NT2/D1 (cell line): ENCODE measurements around the gene PDZRN3.

Experiments
- DNase-seq: peaks from one replicate; pipeline ENCODE4 v3.0.0-alpha.2; 2011; ENCODE audit warnings: low read depth, low spot score
- H3K27me3 ChIP-seq: 2 replicates; pipeline ENCODE4 v1.6.0; 2011; ENCODE audit warnings: mild to moderate bottlenecking; ENCODE audit not compliant: insufficient read length, insufficient read depth
- H3K36me3 ChIP-seq: 2 replicates; pipeline ENCODE4 v1.6.1; 2011; ENCODE audit warnings: mild to moderate bottlenecking, low read length, mixed read lengths; ENCODE audit not compliant: insufficient read depth, insufficient read length
- H3K4me1 ChIP-seq: 2 replicates; pipeline ENCODE4 v1.5.1; 2011; ENCODE audit not compliant: insufficient read depth, insufficient read length
- H3K4me3 ChIP-seq: 2 replicates; pipeline ENCODE4 v1.5.1; 2011; ENCODE audit warnings: low read depth; ENCODE audit not compliant: insufficient read length
- H3K9ac ChIP-seq: 2 replicates; pipeline ENCODE4 v1.6.0; 2011; ENCODE audit warnings: low read depth; ENCODE audit not compliant: insufficient read length
- H3K9me3 ChIP-seq: 2 replicates; pipeline ENCODE4 v1.5.1; 2011; ENCODE audit warnings: mild to moderate bottlenecking, low read length; ENCODE audit not compliant: insufficient read depth
- SUZ12 ChIP-seq: IDR thresholded peaks from 2 replicates; pipeline ENCODE4 v1.6.1; 2011; ENCODE audit not compliant: insufficient read length, insufficient read depth; ENCODE audit errors: extremely low read depth
- YY1 ChIP-seq: IDR thresholded peaks from 2 replicates; pipeline ENCODE4 v1.6.1; 2011; ENCODE audit not compliant: insufficient read length, insufficient read depth
- ZNF274 ChIP-seq: IDR thresholded peaks from 2 replicates; pipeline ENCODE4 v1.6.1; 2011; ENCODE audit warnings: mild to moderate bottlenecking, low read depth, low read length

Gene PDZRN3

DNA sequence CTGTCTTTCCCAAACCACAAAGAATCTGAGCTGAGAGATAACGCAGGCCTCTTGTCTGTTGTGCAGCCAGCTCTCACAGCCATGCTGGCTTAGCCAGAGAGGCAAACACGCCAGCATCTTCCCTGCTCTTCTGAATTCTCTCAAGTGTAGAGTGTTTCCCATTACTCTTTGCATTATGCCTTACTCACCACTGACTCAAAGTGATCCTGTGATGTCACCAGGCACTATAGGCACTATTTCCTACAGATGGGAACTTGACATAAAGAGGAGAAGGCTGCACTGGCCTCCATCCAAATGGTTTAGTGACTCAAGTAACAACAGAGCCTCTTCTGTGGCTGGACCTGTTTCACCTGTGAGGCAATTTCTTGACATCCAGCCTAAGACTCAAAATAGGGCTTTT, 44.4 kb downstream of the PDZRN3 start:
- no peaks in the 10 kb centered on the region for H3K36me3 ChIP-seq
- no peaks in the 10 kb centered on the region for H3K4me1 ChIP-seq
- DNase-seq: no peak
- no peak overlapping the region for H3K9ac ChIP-seq
- no peak overlapping the region for H3K4me3 ChIP-seq
- TF ChIP-seq ZNF274: no peak
- TF ChIP-seq YY1: no peak
- TF ChIP-seq SUZ12: no peak
- H3K27me3 ChIP-seq: no peaks in the 10 kb centered on the region
- H3K9me3 ChIP-seq: no peaks in the 10 kb centered on the region

DNA sequence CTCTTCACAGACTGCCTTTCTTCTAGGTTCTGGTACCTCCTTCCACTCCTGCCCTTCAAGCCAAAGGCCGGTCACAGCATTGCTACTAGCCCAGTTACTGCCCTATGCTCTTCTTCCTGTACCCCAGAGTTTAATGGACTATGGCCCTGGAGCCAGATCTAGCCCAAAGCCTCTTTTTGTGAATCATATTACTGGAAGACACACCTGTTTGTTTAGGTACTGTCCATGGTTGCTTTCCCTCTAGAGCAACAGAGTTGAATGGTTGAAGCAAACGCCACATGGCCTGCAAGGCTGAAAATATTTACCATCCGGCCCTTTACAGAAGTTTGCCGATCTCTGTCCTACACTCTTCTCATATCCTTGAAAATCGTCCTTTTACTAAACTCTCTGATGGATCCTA, 47.0 kb downstream of the PDZRN3 start:
- no peak for DNase-seq
- H3K4me3 ChIP-seq: no peak overlapping the region
- no peaks in the 10 kb centered on the region for H3K4me1 ChIP-seq
- no peak overlapping the region for H3K9ac ChIP-seq
- H3K9me3 ChIP-seq: no peaks in the 10 kb centered on the region
- H3K27me3 ChIP-seq: no peaks in the 10 kb centered on the region
- TF ChIP-seq SUZ12: no peak
- no peak for TF ChIP-seq YY1
- no peak for TF ChIP-seq ZNF274
- no peaks in the 10 kb centered on the region for H3K36me3 ChIP-seq

DNA sequence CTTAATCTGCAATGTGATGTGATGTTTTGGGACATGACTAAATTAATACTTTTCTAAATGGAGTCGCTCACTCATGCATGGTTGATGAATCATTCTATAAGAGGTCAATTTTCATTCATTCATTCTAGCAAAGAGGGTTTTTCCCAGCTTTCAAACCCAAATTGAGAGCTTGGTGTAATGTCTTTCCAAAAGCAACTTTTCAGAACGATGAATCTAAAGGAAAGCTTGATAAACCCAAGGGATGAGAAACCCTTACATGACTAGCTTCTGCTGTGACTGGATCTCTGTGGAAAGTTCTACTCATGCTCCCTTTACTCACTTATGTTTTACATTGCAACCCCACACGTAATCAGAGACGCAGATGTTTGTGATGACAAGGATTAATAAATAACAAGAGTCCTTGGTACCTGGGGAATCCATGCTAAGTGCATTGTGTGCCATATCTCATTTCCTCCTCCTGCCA, 47.7 kb downstream of the PDZRN3 start:
- no peaks in the 10 kb centered on the region for H3K4me1 ChIP-seq
- no peak for DNase-seq
- no peak for TF ChIP-seq YY1
- no peak for TF ChIP-seq SUZ12
- no peak for TF ChIP-seq ZNF274
- no peaks in the 10 kb centered on the region for H3K27me3 ChIP-seq
- no peaks in the 10 kb centered on the region for H3K36me3 ChIP-seq
- no peaks in the 10 kb centered on the region for H3K9me3 ChIP-seq
- H3K4me3 ChIP-seq: no peak overlapping the region
- no peak overlapping the region for H3K9ac ChIP-seq

DNA sequence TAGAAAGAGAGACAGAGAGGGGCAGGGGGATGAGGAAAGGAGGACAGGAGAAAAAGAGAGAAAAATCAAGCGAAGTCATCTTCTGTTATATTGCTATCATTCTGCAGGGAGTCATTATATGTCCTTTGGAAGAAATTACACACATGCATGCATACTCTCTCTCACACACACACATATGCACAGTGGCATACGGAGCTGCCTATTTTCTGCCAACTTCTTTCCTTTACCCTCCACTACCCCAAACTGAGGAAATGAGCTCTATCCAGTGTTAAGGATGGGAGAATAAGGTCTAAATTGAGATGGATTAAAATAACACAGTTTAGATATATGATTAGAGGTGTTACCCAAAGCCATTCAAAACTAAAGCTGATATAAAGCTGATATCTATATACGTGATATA, 48.8 kb downstream of the PDZRN3 start:
- no peak for TF ChIP-seq YY1
- TF ChIP-seq ZNF274: no peak
- no peak for TF ChIP-seq SUZ12
- H3K36me3 ChIP-seq: no peaks in the 10 kb centered on the region
- H3K4me3 ChIP-seq: no peak overlapping the region
- no peak for DNase-seq
- H3K4me1 ChIP-seq: no peaks in the 10 kb centered on the region
- H3K27me3 ChIP-seq: no peaks in the 10 kb centered on the region
- H3K9ac ChIP-seq: no peak overlapping the region
- no peaks in the 10 kb centered on the region for H3K9me3 ChIP-seq

DNA sequence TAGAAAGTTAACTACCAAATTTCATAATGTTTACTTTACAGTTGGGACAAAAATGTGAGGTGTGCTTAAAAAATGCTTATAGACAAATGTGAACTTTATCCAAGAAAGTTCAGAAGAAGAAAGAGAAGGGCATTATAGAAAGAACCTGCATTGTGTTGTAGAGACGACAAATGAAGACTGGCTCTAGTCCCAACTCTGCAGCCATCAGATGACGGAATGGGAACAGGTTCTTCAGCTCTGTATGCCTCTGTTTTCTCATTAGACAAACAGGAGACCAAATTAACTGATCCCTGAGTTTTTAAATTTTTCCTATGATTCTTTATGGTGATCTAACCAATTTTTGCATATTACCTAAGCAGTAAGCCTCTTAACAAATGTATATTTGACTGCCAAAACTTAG, 49.2 kb downstream of the PDZRN3 start:
- Histone ChIP-seq H3K4me3 (no peak overlapping the region), H3K4me1 (no peaks in the 10 kb centered on the region), H3K9ac (no peak overlapping the region), H3K27me3 (no peaks in the 10 kb centered on the region), H3K9me3 (no peaks in the 10 kb centered on the region), H3K36me3 (no peaks in the 10 kb centered on the region)
- TF ChIP-seq SUZ12 (no peak), YY1 (no peak), ZNF274 (no peak)
- DNase-seq: no peak

DNA sequence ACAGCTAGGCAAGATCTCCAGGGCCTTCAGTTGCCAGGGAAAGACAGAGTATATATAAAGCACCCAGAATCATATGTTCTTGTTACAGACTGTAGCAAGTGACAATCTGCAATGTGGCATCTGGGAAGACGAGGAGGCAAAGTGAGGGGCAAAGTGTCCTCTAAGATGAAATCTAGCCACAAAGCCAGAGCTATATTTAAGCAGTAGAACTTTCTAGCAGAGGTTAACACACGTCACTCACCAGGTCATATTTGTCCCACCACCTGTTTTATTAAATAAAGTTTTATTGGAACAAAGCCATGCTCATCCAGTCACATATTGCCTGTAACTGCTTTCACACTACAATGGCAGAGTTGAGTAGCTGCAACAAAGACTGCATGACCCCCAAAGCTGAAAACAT, 51.5 kb downstream of the PDZRN3 start:
- no peak overlapping the region for H3K9ac ChIP-seq
- DNase-seq: no peak
- TF ChIP-seq ZNF274: no peak
- no peak for TF ChIP-seq YY1
- TF ChIP-seq SUZ12: no peak

DNA sequence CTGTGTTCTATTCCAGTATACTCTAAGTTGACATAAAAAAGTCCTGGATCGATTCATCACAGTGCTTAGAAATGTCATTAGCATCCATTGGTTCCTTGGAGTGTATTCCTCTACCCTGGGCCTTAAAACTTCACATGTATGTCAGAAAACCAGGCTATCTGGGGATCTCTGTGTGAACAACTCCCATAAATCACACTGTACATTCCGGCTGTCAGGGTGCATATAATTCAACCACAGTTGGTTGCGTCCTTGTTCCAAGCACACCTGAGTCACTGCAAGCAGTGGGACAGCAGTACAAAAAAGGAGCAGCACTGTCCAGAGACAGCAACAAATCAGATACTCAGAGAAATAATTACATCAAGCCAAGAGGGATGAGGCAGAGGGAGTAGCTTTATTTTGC, 52.4 kb downstream of the PDZRN3 start:
- Histone ChIP-seq H3K4me1 (no peaks in the 10 kb centered on the region), H3K27me3 (no peaks in the 10 kb centered on the region), H3K4me3 (no peak overlapping the region), H3K36me3 (no peaks in the 10 kb centered on the region), H3K9me3 (no peaks in the 10 kb centered on the region), H3K9ac (no peak overlapping the region)
- TF ChIP-seq YY1 (no peak), ZNF274 (no peak), SUZ12 (no peak)
- DNase-seq: no peak

More for the DNA sequence above, 51.5 kb downstream of the PDZRN3 start:
- no peaks in the 10 kb centered on the region for H3K36me3 ChIP-seq
- no peaks in the 10 kb centered on the region for H3K27me3 ChIP-seq
- H3K4me3 ChIP-seq: no peak overlapping the region
- no peaks in the 10 kb centered on the region for H3K4me1 ChIP-seq
- H3K9me3 ChIP-seq: no peaks in the 10 kb centered on the region
